Medulla oblongata (tissue), 1 donor: ENCODE results near the gene KRT79.
"Not testable (repeated sequence)": the region's sequence is repeated elsewhere in the genome, so short reads cannot be mapped to it uniquely, and the experiment has no call there.

Experiments used
- DNase-seq: peaks from one replicate; pipeline ENCODE4 v3.0.0-alpha.2; 2015; ENCODE audit errors: extremely low spot score

KRT79 gene

GRCh38 chr12:52806821-52807543, 27.1 kb downstream of the KRT79 start:
- DNase-seq, result no peak

GRCh38 chr12:52806169-52806811, 27.8 kb downstream of the KRT79 start:
- DNase-seq, result no peak

GRCh38 chr12:52805739-52806138, 28.4 kb downstream of the KRT79 start:
- no peak for DNase-seq

- no peak for DNase-seq
Observed at GRCh38 chr12:52805000-52805399, 29.1 kb downstream of the KRT79 start.

GRCh38 chr12:52802442-52802841, 31.7 kb downstream of the KRT79 start:
- no peak for DNase-seq

- no peak for DNase-seq
Observed at GRCh38 chr12:52801773-52802172, 32.3 kb downstream of the KRT79 start.

GRCh38 chr12:52800259-52800917, 33.7 kb downstream of the KRT79 start:
- DNase-seq, result no peak

GRCh38 chr12:52799505-52800211, 34.5 kb downstream of the KRT79 start:
- DNase-seq, result no peak

GRCh38 chr12:52798671-52799504, 35.2 kb downstream of the KRT79 start:
- DNase-seq, result no peak

- no peak for DNase-seq
Observed at GRCh38 chr12:52798003-52798670, 36.0 kb downstream of the KRT79 start.

- DNase-seq, result no peak
Observed at GRCh38 chr12:52797529-52797894, 36.6 kb downstream of the KRT79 start.

- DNase-seq, result no peak
Observed at GRCh38 chr12:52796839-52797528, 37.1 kb downstream of the KRT79 start.

- DNase-seq, result no peak
Observed at GRCh38 chr12:52796429-52796794, 37.7 kb downstream of the KRT79 start.

- no peak for DNase-seq
Observed at GRCh38 chr12:52795694-52796428, 38.2 kb downstream of the KRT79 start, which contains the start of gene KRT3. TSS of gene KRT3 (minus strand) at chr12:52796117. CDS start at chr12:52796042, 75 bp downstream.

GRCh38 chr12:52795332-52795674, 38.8 kb downstream of the KRT79 start:
- not testable (repeated sequence) for DNase-seq

- DNase-seq, result no peak
Observed at GRCh38 chr12:52794479-52795331, 39.4 kb downstream of the KRT79 start.

- no peak for DNase-seq
Observed at GRCh38 chr12:52792185-52793029, 41.7 kb downstream of the KRT79 start.
